Measurements from ENCODE around the gene CDK3.

Gene CDK3

GRCh38 chr17:76053246-76054111 lies 52.8 kb downstream of the CDK3 start:
- Histone ChIP-seq H3K4me3 (ENCODE audit: low read length) (no peak overlapping the region), H3K9me3 (ENCODE audit: control insufficient read depth, low read length) (no peaks in the 10 kb centered on the region), H3K4me1 (ENCODE audit: control insufficient read depth, insufficient read depth, low read length) (peaks cover 21% of the 10 kb centered on the region), H3K9ac (ENCODE audit: low read length) (no peak overlapping the region), H3K27me3 (ENCODE audit: control insufficient read depth, insufficient read depth, low read length) (no peaks in the 10 kb centered on the region), H3K36me3 (ENCODE audit: control insufficient read depth, insufficient read depth, low read length) (peaks cover 20% of the 10 kb centered on the region)

DNA sequence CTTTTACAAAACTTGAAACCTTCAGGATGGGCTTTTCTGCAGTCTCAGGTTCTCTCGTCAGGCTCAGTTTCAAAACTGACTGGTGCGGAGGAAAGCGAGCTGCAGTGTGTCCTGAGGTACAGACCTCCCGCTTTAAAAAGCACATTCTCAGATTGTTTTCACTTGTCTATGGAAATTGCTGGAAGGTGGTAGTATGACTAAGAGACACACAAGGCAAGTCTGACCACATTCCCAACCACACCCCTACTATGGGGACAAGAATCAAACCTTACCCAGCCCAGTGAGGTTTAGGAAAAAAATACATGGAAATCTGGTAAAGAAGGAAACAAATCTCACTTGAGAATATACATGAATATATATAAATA lies 53.4 kb downstream of the CDK3 start:
- Histone ChIP-seq H3K27me3 (ENCODE audit: control insufficient read depth, insufficient read depth, low read length) (no peaks in the 10 kb centered on the region), H3K36me3 (ENCODE audit: control insufficient read depth, insufficient read depth, low read length) (peaks cover 18% of the 10 kb centered on the region), H3K9ac (ENCODE audit: low read length) (no peak overlapping the region), H3K4me1 (ENCODE audit: control insufficient read depth, insufficient read depth, low read length) (peaks cover 21% of the 10 kb centered on the region), H3K9me3 (ENCODE audit: control insufficient read depth, low read length) (no peaks in the 10 kb centered on the region), H3K4me3 (ENCODE audit: low read length) (no peak overlapping the region)

All from mucosa of stomach (tissue), 1 donor.